GM21737 (cell line): Measurements from ENCODE around the gene NLRP1.
"Not testable (repeated sequence)": the region's sequence is repeated elsewhere in the genome, so short reads cannot be mapped to it uniquely, and the experiment has no call there.

Experiments
- ATAC-seq: cut with Tn5 transposase; IDR thresholded peaks from one replicate; pipeline ENCODE4 v1.9.1; 2021; ENCODE audit warnings: mild to moderate bottlenecking, moderate library complexity; ENCODE audit not compliant: unreplicated experiment

The NLRP1 gene

GRCh38 chr17:5588584-5588983, 4.3 kb upstream of the NLRP1 start:
- ATAC-seq = no peak

- ATAC-seq = no peak
These were observed 3.2 kb upstream of the NLRP1 start for GRCh38 chr17:5587438-5588032.

- ATAC-seq = no peak
These were observed 1.7 kb upstream of the NLRP1 start for GRCh38 chr17:5585836-5586521.

- no peak for ATAC-seq
These were observed 1.0 kb upstream of the NLRP1 start for GRCh38 chr17:5585287-5585794.

GRCh38 chr17:5583426-5584382, 605 bp downstream of the NLRP1 start:
- peak; percentile 15 for ATAC-seq

GRCh38 chr17:5582209-5583185, 1.8 kb downstream of the NLRP1 start:
- ATAC-seq = no peak

- ATAC-seq = no peak
These were observed 2.7 kb downstream of the NLRP1 start for GRCh38 chr17:5581655-5582054.

GRCh38 chr17:5580969-5581368, 3.3 kb downstream of the NLRP1 start:
- no peak for ATAC-seq

GRCh38 chr17:5580367-5580766, 3.9 kb downstream of the NLRP1 start:
- ATAC-seq = no peak

- not testable (repeated sequence) for ATAC-seq
These were observed 5.5 kb downstream of the NLRP1 start for GRCh38 chr17:5578768-5579167.

- ATAC-seq = not testable (repeated sequence)
These were observed 11.3 kb downstream of the NLRP1 start for GRCh38 chr17:5573017-5573416.

- no peak for ATAC-seq
These were observed 13.0 kb downstream of the NLRP1 start for GRCh38 chr17:5571281-5571680.

- no peak for ATAC-seq
These were observed 18.5 kb downstream of the NLRP1 start for GRCh38 chr17:5565808-5566207.

- no peak for ATAC-seq
These were observed 20.9 kb downstream of the NLRP1 start for GRCh38 chr17:5563456-5563855.

- no peak for ATAC-seq
These were observed 21.5 kb downstream of the NLRP1 start for GRCh38 chr17:5562661-5563360.

GRCh38 chr17:5561736-5562571, 22.4 kb downstream of the NLRP1 start:
- ATAC-seq = no peak

GRCh38 chr17:5560361-5560988, 23.8 kb downstream of the NLRP1 start:
- no peak for ATAC-seq
